Breast epithelium (tissue), 3 donors: ENCODE results near the gene ACSS1.

Source experiments
- POLR2AphosphoS5 ChIP-seq, 3 donors: sonication (generic); formaldehyde crosslinking; IDR thresholded peaks; one replicate each; pipeline ENCODE4 v1.6.1; 2017; ENCODE audit warnings: antibody characterized with exemption in 3 of 3
- TF ChIP-seq, protein P1 (sequence below), 3 donors: fragments of 450-650 bp; IDR thresholded peaks; one replicate each; pipeline ENCODE4 v1.5.1; 2016 to 2017; ENCODE audit warnings: antibody characterized with exemption in 3 of 3, mild to moderate bottlenecking in 3 of 3, moderate library complexity in 3 of 3

DNA sequence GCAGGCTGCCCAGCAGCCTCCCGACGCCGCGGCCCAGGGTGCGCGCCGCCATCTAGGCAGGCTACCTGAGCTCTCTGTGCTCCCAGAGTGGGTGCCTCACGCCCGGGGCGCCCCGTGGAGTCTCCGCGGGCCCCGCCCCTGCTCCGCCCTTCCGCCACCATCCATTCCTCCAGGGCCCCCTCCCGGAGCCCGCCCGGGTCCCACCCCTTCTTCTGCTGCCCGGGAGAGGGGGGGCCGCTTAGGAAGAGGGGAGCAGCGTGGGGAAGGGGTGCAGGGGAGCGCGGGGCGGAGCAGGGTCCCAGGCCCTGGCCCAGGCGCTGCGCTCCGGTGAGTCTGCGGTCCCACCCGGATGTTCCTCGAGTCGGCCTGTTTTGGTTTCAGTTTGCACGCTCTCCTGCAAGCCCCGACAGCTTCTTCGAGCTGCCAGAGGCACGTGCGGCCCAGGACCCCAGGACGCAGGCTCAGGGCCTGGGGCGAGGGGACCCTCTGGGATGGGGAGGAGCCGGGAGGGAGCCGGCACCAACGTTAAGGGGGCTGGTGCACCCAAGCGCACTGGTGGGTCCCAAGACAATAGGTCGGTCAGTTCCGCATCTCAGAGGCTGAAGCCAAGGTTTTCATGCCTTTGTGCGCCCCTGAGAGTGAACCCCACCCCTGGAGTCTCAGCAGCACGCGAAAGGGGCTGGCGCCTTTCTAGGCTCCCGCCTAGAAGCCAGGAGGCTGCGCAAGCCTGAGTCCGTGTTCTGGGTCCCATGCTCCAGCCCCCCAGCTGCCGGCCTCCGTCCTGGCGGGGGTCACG, at the start of gene ACSS1:
- TF ChIP-seq, protein P1, sequence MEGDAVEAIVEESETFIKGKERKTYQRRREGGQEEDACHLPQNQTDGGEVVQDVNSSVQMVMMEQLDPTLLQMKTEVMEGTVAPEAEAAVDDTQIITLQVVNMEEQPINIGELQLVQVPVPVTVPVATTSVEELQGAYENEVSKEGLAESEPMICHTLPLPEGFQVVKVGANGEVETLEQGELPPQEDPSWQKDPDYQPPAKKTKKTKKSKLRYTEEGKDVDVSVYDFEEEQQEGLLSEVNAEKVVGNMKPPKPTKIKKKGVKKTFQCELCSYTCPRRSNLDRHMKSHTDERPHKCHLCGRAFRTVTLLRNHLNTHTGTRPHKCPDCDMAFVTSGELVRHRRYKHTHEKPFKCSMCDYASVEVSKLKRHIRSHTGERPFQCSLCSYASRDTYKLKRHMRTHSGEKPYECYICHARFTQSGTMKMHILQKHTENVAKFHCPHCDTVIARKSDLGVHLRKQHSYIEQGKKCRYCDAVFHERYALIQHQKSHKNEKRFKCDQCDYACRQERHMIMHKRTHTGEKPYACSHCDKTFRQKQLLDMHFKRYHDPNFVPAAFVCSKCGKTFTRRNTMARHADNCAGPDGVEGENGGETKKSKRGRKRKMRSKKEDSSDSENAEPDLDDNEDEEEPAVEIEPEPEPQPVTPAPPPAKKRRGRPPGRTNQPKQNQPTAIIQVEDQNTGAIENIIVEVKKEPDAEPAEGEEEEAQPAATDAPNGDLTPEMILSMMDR (IDR thresholded peaks at IDR 0.05) = no peak
- TF ChIP-seq POLR2AphosphoS5 (IDR thresholded peaks at IDR 0.05) = no peak
